H1 (cell line): ENCODE results near the gene BLOC1S4. TPM values are rescaled to one million over a fixed set of nuclear protein-coding genes. Genes with fewer than 3 reads are reported as not detected.

Source experiments
- CTCF ChIA-PET: fragments of 300-600 bp; sonication (Branson Sonifier 250); formaldehyde crosslinking; loops from one replicate; lab custom pipeline; 2021; ENCODE audit not compliant: partially characterized antibody; lab: Charles Lee
- POLR2A ChIA-PET: fragments of 300-600 bp; sonication (Branson Sonifier 250); formaldehyde crosslinking; loops from one replicate; lab custom pipeline; 2021; ENCODE audit warnings: inconsistent platforms; ENCODE audit not compliant: partially characterized antibody; lab: Charles Lee
- DNase-seq, 2 experiments: peaks; one replicate each; pipeline versions ENCODE4 v3.0.0 to v3.0.0-alpha.2; 2010 to 2022; ENCODE audit warnings: low spot score in 2 of 2, low read depth in 1 of 2, mixed read lengths in 1 of 2
- FAIRE-seq: peaks from 2 replicates; lab custom pipeline; 2011; peaks lifted over from hg19 to GRCh38; lab: Jason Lieb, UNC
- H2AFZ ChIP-seq: 2 replicates; pipeline ENCODE4 v1.8.1; 2012; ENCODE audit warnings: low read length, inconsistent platforms
- H2AK5ac ChIP-seq: 2 replicates; pipeline ENCODE4 v1.6.1; 2013; ENCODE audit warnings: low read depth, low read length
- H2BK120ac ChIP-seq: replicated peaks from 2 replicates; pipeline ENCODE3; 2013; ENCODE audit warnings: low read depth, low read length, inconsistent platforms
- H2BK12ac ChIP-seq: 2 replicates; pipeline ENCODE4 v1.6.1; 2013; ENCODE audit warnings: low read depth, low read length
- H2BK15ac ChIP-seq: 2 replicates; pipeline ENCODE4 v1.6.1; 2013; ENCODE audit warnings: low read length
- H2BK20ac ChIP-seq: 2 replicates; pipeline ENCODE4 v1.6.1; 2013; ENCODE audit warnings: low read length
- H2BK5ac ChIP-seq: 2 replicates; pipeline ENCODE4 v1.6.1; 2013; ENCODE audit warnings: low read depth, low read length
- H3K14ac ChIP-seq: 2 replicates; pipeline ENCODE4 v1.6.1; 2013; ENCODE audit warnings: inconsistent platforms; ENCODE audit not compliant: insufficient read length
- H3K18ac ChIP-seq: 2 replicates; pipeline ENCODE4 v1.6.1; 2013; ENCODE audit warnings: low read length; ENCODE audit errors: extremely low read depth
- H3K23ac ChIP-seq: 2 replicates; pipeline ENCODE4 v1.6.1; 2013; ENCODE audit warnings: inconsistent platforms; ENCODE audit not compliant: insufficient read length
- H3K23me2 ChIP-seq: 2 replicates; pipeline ENCODE4 v1.6.1; 2013; ENCODE audit warnings: low read depth, low read length
- H3K27ac ChIP-seq: 2 replicates; pipeline ENCODE4 v1.6.1; 2011; ENCODE audit warnings: low read depth, low read length, inconsistent platforms
- H3K27me3 ChIP-seq, 4 experiments: replicated peaks in 1 of 4; 1 replicate in 1 of 4; 2 replicates in 3 of 4; pipeline versions ENCODE4 v1.6.1 to v1.8.1; 2011 to 2013; ENCODE audit warnings: low read length in 3 of 4, mild to moderate bottlenecking in 3 of 4, inconsistent platforms in 2 of 4, mixed read lengths in 2 of 4, moderate library complexity in 1 of 4; ENCODE audit not compliant: control insufficient read depth in 3 of 4, insufficient read depth in 3 of 4; ENCODE audit errors: extremely low read depth in 1 of 4
- H3K36me3 ChIP-seq, 4 experiments: 2 replicates each; pipeline versions ENCODE4 v1.6.1 to v1.8.1; 2011 to 2013; ENCODE audit warnings: mild to moderate bottlenecking in 4 of 4, low read length in 3 of 4, moderate library complexity in 2 of 4, control low read depth in 1 of 4, inconsistent platforms in 1 of 4; ENCODE audit not compliant: insufficient read depth in 4 of 4, control insufficient read depth in 2 of 4
- H3K4ac ChIP-seq: replicated peaks from 2 replicates; pipeline ENCODE3; 2013; ENCODE audit warnings: low read length, low read depth, mixed read lengths, inconsistent platforms; ENCODE audit not compliant: insufficient read length
- H3K4me1 ChIP-seq, 4 experiments: replicated peaks in 1 of 4; 1 replicate in 1 of 4; 2 replicates in 3 of 4; pipeline versions ENCODE4 v1.6.1 to v1.8.1; 2011 to 2013; ENCODE audit warnings: low read length in 3 of 4, inconsistent platforms in 2 of 4, mixed read lengths in 1 of 4; ENCODE audit not compliant: insufficient read depth in 4 of 4, control insufficient read depth in 3 of 4
- H3K4me2 ChIP-seq, 2 experiments: 2 replicates each; pipeline versions ENCODE4 v1.6.1 to v1.8.1; 2011 to 2013; ENCODE audit warnings: low read depth in 2 of 2, low read length in 2 of 2, control low read depth in 1 of 2, inconsistent platforms in 1 of 2, mild to moderate bottlenecking in 1 of 2; ENCODE audit not compliant: insufficient read depth in 1 of 2
- H3K4me3 ChIP-seq, 4 experiments: fragments of 200-600, 300-600 bp in 1 of 4; sonication (generic), shearing (Covaris generic), sonication (Bioruptor Twin) in 1 of 4; 2 replicates each; pipeline versions ENCODE4 v1.5.1 to v1.8.1; 2011 to 2016; ENCODE audit warnings: low read length in 4 of 4, low read depth in 3 of 4, control low read depth in 2 of 4, inconsistent platforms in 2 of 4, mild to moderate bottlenecking in 2 of 4, mixed read lengths in 1 of 4, moderate library complexity in 1 of 4; ENCODE audit not compliant: insufficient read depth in 2 of 4; ENCODE audit errors: extremely low read depth in 1 of 4
- H3K56ac ChIP-seq: replicated peaks from 2 replicates; pipeline ENCODE3; 2013; ENCODE audit warnings: low read depth, mild to moderate bottlenecking, mixed read lengths, low read length, inconsistent platforms; ENCODE audit not compliant: insufficient read length
- H3K79me1 ChIP-seq: 2 replicates; pipeline ENCODE4 v1.6.1; 2013; ENCODE audit warnings: low read depth, low read length, control low read depth
- H3K79me2 ChIP-seq, 2 experiments: 2 replicates each; pipeline versions ENCODE4 v1.6.1 to v1.8.1; 2012 to 2013; ENCODE audit warnings: low read length in 2 of 2, mild to moderate bottlenecking in 2 of 2, inconsistent platforms in 1 of 2; ENCODE audit not compliant: insufficient read depth in 2 of 2, control insufficient read depth in 1 of 2
- H3K9ac ChIP-seq, 4 experiments: replicated peaks in 1 of 4; 1 replicate in 1 of 4; 2 replicates in 3 of 4; pipeline versions ENCODE4 v1.6.1 to v1.8.1; 2011 to 2013; ENCODE audit warnings: low read depth in 3 of 4, low read length in 3 of 4, control low read depth in 2 of 4, mild to moderate bottlenecking in 2 of 4, moderate library complexity in 2 of 4, inconsistent platforms in 1 of 4; ENCODE audit errors: extremely low read depth in 1 of 4
- H3K9me3 ChIP-seq, 2 experiments: 2 replicates each; pipeline versions ENCODE4 v1.6.1 to v1.8.1; 2012 to 2013; ENCODE audit warnings: mild to moderate bottlenecking in 2 of 2, moderate library complexity in 2 of 2, control low read depth in 1 of 2, inconsistent platforms in 1 of 2, low read depth in 1 of 2, low read length in 1 of 2, mixed read lengths in 1 of 2; ENCODE audit not compliant: insufficient read depth in 2 of 2
- H4K20me1 ChIP-seq, 2 experiments: replicated peaks in 1 of 2; 2 replicates each; pipeline versions ENCODE3 to v1.8.1; 2011 to 2013; ENCODE audit warnings: inconsistent platforms in 2 of 2, low read length in 2 of 2, mild to moderate bottlenecking in 1 of 2; ENCODE audit not compliant: insufficient read depth in 2 of 2, control insufficient read depth in 1 of 2
- H4K5ac ChIP-seq: 2 replicates; pipeline ENCODE4 v1.6.1; 2013; ENCODE audit warnings: low read length, low read depth, mixed read lengths, inconsistent platforms; ENCODE audit not compliant: insufficient read length
- H4K8ac ChIP-seq: 2 replicates; pipeline ENCODE4 v1.8.0; 2013; ENCODE audit warnings: mild to moderate bottlenecking, moderate library complexity, low read length, inconsistent platforms; ENCODE audit not compliant: insufficient read depth; ENCODE audit errors: extremely low read depth
- H4K91ac ChIP-seq: replicated peaks from 2 replicates; pipeline ENCODE3; 2013; ENCODE audit warnings: low read length, mixed read lengths, inconsistent platforms; ENCODE audit not compliant: insufficient read length
- BACH1 ChIP-seq: IDR thresholded peaks from 2 replicates; pipeline ENCODE4 v1.6.1; 2012; ENCODE audit warnings: low read length, improper control_type of control experiment
- PHF8 ChIP-seq: fragments of 200-600 bp; sonication (generic); conservative IDR thresholded peaks from 2 replicates; pipeline ENCODE4 v1.7.1; 2012; ENCODE audit warnings: low read depth, mild to moderate bottlenecking, inconsistent platforms, low read length, moderate library complexity
- SRF ChIP-seq: IDR thresholded peaks from 2 replicates; pipeline ENCODE4 v1.6.1; 2011; ENCODE audit warnings: mild to moderate bottlenecking, low read depth, low read length, moderate library complexity
- TAF1 ChIP-seq: IDR thresholded peaks from 2 replicates; pipeline ENCODE4 v1.6.1; 2011; ENCODE audit warnings: mild to moderate bottlenecking, low read depth, low read length
- TEAD4 ChIP-seq: IDR thresholded peaks from 2 replicates; pipeline ENCODE4 v1.6.1; 2012; ENCODE audit warnings: low read depth, low read length, inconsistent platforms, mixed read lengths
- WGBS, 2 experiments: shearing (Covaris generic) in 1 of 2; methylation state at CpG; one replicate each; pipeline versions ENCODE4 v1.1.6 to v1.1.7; 2013 to 2015; ENCODE audit warnings: low lambda C conversion rate in 2 of 2, mixed read lengths in 2 of 2, inconsistent platforms in 1 of 2, low coverage in 1 of 2, missing lambda C conversion rate in 1 of 2; ENCODE audit not compliant: insufficient replicate concordance in 2 of 2, insufficient coverage in 1 of 2, insufficient read length in 1 of 2; ENCODE audit errors: extremely low coverage in 1 of 2, missing lambda C conversion rate in 1 of 2; 5-methylcytosine and 5-hydroxymethylcytosine counted together
- polyA plus RNA-seq, 7 experiments: library from polyadenylated mRNA; depleted of rRNA in 3 of 7; stranded (reverse) in 5 of 7; unstranded in 2 of 7; fragments of >200 nt in 5 of 7; fragments of 200-250 nt in 2 of 7; gene quantifications; 1 replicate in 5 of 7; 2 replicates in 1 of 7; 4 replicates in 1 of 7; pipeline versions ENCODE4 v1.2.1 to v1.2.3, GENCODE V29; 2011 to 2013; ENCODE audit warnings: missing spikeins in 2 of 7, mixed read lengths in 2 of 7
- total RNA-seq: library from RNA; stranded (reverse); fragmentation: NEBNext Ultra II Directional; extraction: Animal tissue kit (Norgen Biotek cat#: 25700); gene quantifications from 2 replicates; pipeline ENCODE4 v1.2.1, GENCODE V29; 2021

BLOC1S4 gene
- total and polyA plus RNA-seq, 2 of the 8 experiments (the other 6 are each of a cell fraction or from before 2014, with no cell fraction given), result 19.1 to 27.8 TPM

DNA sequence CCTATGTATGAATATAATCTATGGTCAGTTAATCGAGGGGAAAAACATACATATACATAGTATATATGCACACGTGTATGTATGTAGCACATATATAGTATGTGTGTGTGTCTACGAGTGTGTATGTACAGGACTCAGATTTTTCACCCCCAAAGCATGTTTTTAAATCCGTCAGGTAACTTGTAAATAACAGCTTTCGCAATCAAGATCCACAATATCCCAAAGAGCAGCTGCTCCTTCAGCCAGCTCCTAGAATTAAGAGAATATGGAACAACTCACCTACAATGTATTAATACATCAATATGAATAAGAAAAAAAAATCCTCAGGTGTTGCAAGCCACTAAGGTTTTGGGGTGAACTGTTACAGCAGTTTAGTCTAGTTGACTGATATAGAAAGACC is 9.8 kb upstream of the BLOC1S4 start:
- Histone ChIP-seq H2BK5ac (no peak overlapping the region), H3K4me3 (no peak overlapping the region)
- CTCF ChIA-PET, result interaction anchor here (0.8 to 1.9 kb wide), 2 partner anchors 32 to 178 kb away, joined by 3 to 6 read pairs; a partner anchor contains a TSS
- TF ChIP-seq TEAD4 (no peak), BACH1 (no peak), PHF8 (no peak), TAF1 (no peak), SRF (no peak)

More for the DNA sequence above, 9.8 kb upstream of the BLOC1S4 start:
- FAIRE-seq (no peak), DNase-seq (no peak)
- Histone ChIP-seq H2BK20ac (no peak overlapping the region), H3K23ac (no peak overlapping the region), H4K20me1 (peaks cover 0 to 7% of the 10 kb centered on the region in 2 experiments), H3K79me2 (peaks cover 24 to 60% of the 10 kb centered on the region in 2 experiments), H3K9me3 (peaks cover 3 to 5% of the 10 kb centered on the region in 2 experiments; a peak in 2 of 4 replicates), H3K18ac (no peak overlapping the region), H3K56ac (no peak overlapping the region), H2AK5ac (no peak overlapping the region), H3K27ac (no peak overlapping the region), H2BK12ac (no peak overlapping the region), H3K4ac (no peak overlapping the region), H3K79me1 (peaks cover 17% of the 10 kb centered on the region), H3K23me2 (peaks cover 14% of the 10 kb centered on the region), H3K9ac (no peak overlapping the region), H3K36me3 (peaks cover 0 to 21% (median 7%) of the 10 kb centered on the region in 4 experiments; a peak in 5 of 8 replicates), H4K8ac (no peak overlapping the region), H3K14ac (no peak overlapping the region), H3K4me2 (no peak overlapping the region; a peak in 1 of 4 replicates), H3K4me1 (peaks cover 0 to 18% (median 5%) of the 10 kb centered on the region in 4 experiments; a peak in 6 of 7 replicates), H4K5ac (no peak overlapping the region), H2BK120ac (no peak overlapping the region), H4K91ac (no peak overlapping the region), H2AFZ (no peak overlapping the region), H2BK15ac (no peak overlapping the region), H3K27me3 (no peaks in the 10 kb centered on the region)
- POLR2A ChIA-PET, result interaction anchor here (1.2 to 1.3 kb wide), 3 partner anchors 15 to 33 kb away, joined by 4 to 5 read pairs (median 5); a partner anchor contains a TSS
- 91% methylated on average over 5 of the region's 5 CpGs; no CpG with 5 or more reads in 1 of the 2 experiments for WGBS, 2 experiments
